Heart left ventricle (tissue), 16 donors: Measurements from ENCODE around the gene LEFTY2. TPM values are rescaled to one million over a fixed set of nuclear protein-coding genes. Genes with fewer than 3 reads are reported as not detected.

Experiments used
- ATAC-seq, 4 donors: fragments of 200-7000 bp; cut with Tn5 transposase; one replicate each; pipeline ENCODE4 v1.9.1; 2020 to 2022; ENCODE audit warnings: moderate library complexity in 4 of 4, mild to moderate bottlenecking in 3 of 4, moderate number of reproducible peaks in 1 of 4
- DNase-seq, 5 donors: peaks; one replicate each; pipeline ENCODE4 v3.0.0-alpha.2; 2020
- H3K27ac ChIP-seq, 12 donors: fragments of 200-600 bp; sonication (generic) in 4 of 12; one replicate each; pipeline versions ENCODE4 v1.5.0 to v1.8.0; 2016 to 2022; ENCODE audit warnings: mild to moderate bottlenecking in 2 of 12
- H3K27me3 ChIP-seq, 9 donors: fragments of 200-600 bp; sonication (generic) in 2 of 9; one replicate each; pipeline versions ENCODE4 v1.5.1 to v1.8.0; 2016 to 2022; ENCODE audit warnings: mild to moderate bottlenecking in 3 of 9
- H3K36me3 ChIP-seq, 9 donors: fragments of 200-600 bp; sonication (generic) in 2 of 9; one replicate each; pipeline versions ENCODE4 v1.5.0 to v1.8.0; 2018 to 2022; ENCODE audit warnings: mild to moderate bottlenecking in 2 of 9
- H3K4me1 ChIP-seq, 12 donors: fragments of 200-600 bp; sonication (generic) in 4 of 12; one replicate each; pipeline versions ENCODE4 v1.5.0 to v1.8.0; 2016 to 2022; ENCODE audit warnings: mild to moderate bottlenecking in 3 of 12
- H3K4me3 ChIP-seq, 12 donors: fragments of 200-600 bp; sonication (generic) in 4 of 12; one replicate each; pipeline versions ENCODE4 v1.5.0 to v1.8.0; 2017 to 2022; ENCODE audit warnings: mild to moderate bottlenecking in 9 of 12, moderate library complexity in 4 of 12
- H3K9me3 ChIP-seq, 12 donors: fragments of 200-600 bp; sonication (generic) in 4 of 12; one replicate each; pipeline versions ENCODE4 v1.5.0 to v1.8.0; 2016 to 2022; ENCODE audit warnings: mild to moderate bottlenecking in 1 of 12
- POLR2A ChIP-seq, 2 donors: fragments of 450-650 bp; IDR thresholded peaks; one replicate each; pipeline ENCODE4 v1.6.1; 2017; ENCODE audit warnings: antibody characterized with exemption in 2 of 2, mild to moderate bottlenecking in 2 of 2, moderate library complexity in 2 of 2
- WGBS, 4 donors: extraction: QIAGEN DNeasy Blood & Tissue Kit in 2 of 4; methylation state at CpG; one replicate each; pipeline versions ENCODE4 v1.1.5 to v1.1.7; 2013 to 2018; 5-methylcytosine and 5-hydroxymethylcytosine counted together
- intact Hi-C, 10 donors: fragments of 100-400 bp; cut with DNase I; formaldehyde crosslinking; loops; one replicate each; pipeline versions ENCODE4 v1.11.1 to v1.14.2; 2022
- polyA plus RNA-seq, 2 donors: library from polyadenylated mRNA; stranded (reverse); fragments of 200-250 nt; gene quantifications; one replicate each; pipeline ENCODE4 v1.2.3, GENCODE V29; 2013
- total RNA-seq, 9 donors: library from RNA; depleted of rRNA in 2 of 9; stranded (reverse); fragments of >200 nt in 2 of 9; fragmentation: NEBNext Ultra II Directional in 3 of 9; extraction: Animal tissue kit (Norgen Biotek cat#: 25700) in 3 of 9; gene quantifications; one replicate each; pipeline versions ENCODE4 v1.1.0 to v1.2.4, GENCODE V29; 2016 to 2023
- TF ChIP-seq, protein P1 (sequence below), 12 donors: fragments of 200-600 bp; sonication (generic) in 4 of 12; IDR thresholded peaks; one replicate each; pipeline versions ENCODE4 v1.5.0 to v1.8.0; 2018 to 2022; ENCODE audit warnings: antibody characterized with exemption in 12 of 12, mild to moderate bottlenecking in 5 of 12
- donor health status: ischemic (EF 13 %, LVEDD 7.1; RV severe dilation, severe dysfunction).
- donor health status: healthy with polysubstance abuse.
- donor health status: DM: no; HTN: yes; CAD: no.
- donor health status: DM: no; HTN: no; CAD: no.
- donor health status: ischemic (EF 25% LVEDD 6.9; RV normal size, moderate dysfunction).
- donor health status: ischemic (EF 25% LVEDD 5.7; RV mildly dilated, moderate dysfunction).
- donor health status: healthy.
- donor health status: DM: yes; HTN: yes; CAD: no.
- donor health status: ischemic (EF 35%, LVEDD 5.7; RV mildly dilated, moderate dysfunction).
- donor health status: nonischemic (EF 11% LVEDD 7.7; RV severe dilation, severe dysfunction).
- donor health status: DM: yes; HTN: yes; CAD: no.
- donor health status: PGD.
- donor health status: ischemic (EF 29% LVEDD 5.4; RV normal size, mild dysfunction).
- donor health status: nonischemic (EF 23%, LVEDD 6.1; RV moderate dilation, normal function).

Gene LEFTY2
- total and polyA plus RNA-seq, 11 donors, result 0.11 to 1.8 (median 0.29) TPM; not detected in 1

DNA sequence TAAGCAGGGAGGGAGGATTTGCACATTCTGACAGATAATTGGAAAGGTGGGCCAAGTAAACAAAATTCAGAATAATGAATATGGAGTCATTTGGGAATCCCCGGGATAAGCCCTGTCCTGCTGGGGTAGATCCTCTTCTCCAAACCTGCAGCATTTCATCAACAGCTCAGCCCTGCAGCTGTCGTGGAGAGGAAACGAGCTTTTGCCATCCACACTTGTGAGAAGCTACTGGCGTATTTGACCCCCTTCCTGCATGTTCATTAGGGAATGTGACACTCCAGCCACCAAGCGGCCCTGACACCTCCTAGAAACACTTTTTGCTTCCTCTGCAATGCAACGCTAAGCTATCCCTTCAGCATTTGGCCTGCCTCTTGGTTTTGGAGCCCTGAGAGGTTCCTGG lies 8.0 kb upstream of the LEFTY2 start:
- Histone ChIP-seq H3K9me3 (no peaks in the 10 kb centered on the region), H3K4me3 (no peak overlapping the region), H3K4me1 (peaks cover 0 to 5% (median 0%) of the 10 kb centered on the region in 12 donors), H3K27ac (no peak overlapping the region), H3K36me3 (no peaks in the 10 kb centered on the region), H3K27me3 (peaks cover 0 to 3% (median 0%) of the 10 kb centered on the region in 9 donors)
- ATAC-seq (no peak), DNase-seq (no peak)
- TF ChIP-seq POLR2A (IDR thresholded peaks at IDR 0.05), result no peak
- TF ChIP-seq, protein P1, sequence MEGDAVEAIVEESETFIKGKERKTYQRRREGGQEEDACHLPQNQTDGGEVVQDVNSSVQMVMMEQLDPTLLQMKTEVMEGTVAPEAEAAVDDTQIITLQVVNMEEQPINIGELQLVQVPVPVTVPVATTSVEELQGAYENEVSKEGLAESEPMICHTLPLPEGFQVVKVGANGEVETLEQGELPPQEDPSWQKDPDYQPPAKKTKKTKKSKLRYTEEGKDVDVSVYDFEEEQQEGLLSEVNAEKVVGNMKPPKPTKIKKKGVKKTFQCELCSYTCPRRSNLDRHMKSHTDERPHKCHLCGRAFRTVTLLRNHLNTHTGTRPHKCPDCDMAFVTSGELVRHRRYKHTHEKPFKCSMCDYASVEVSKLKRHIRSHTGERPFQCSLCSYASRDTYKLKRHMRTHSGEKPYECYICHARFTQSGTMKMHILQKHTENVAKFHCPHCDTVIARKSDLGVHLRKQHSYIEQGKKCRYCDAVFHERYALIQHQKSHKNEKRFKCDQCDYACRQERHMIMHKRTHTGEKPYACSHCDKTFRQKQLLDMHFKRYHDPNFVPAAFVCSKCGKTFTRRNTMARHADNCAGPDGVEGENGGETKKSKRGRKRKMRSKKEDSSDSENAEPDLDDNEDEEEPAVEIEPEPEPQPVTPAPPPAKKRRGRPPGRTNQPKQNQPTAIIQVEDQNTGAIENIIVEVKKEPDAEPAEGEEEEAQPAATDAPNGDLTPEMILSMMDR (IDR thresholded peaks at IDR 0.05), result no peak
- 48 to 57% (median 52%) methylated on average over 6 of the region's 6 CpGs for WGBS, 4 donors
- intact Hi-C loops, result no loop called here

DNA sequence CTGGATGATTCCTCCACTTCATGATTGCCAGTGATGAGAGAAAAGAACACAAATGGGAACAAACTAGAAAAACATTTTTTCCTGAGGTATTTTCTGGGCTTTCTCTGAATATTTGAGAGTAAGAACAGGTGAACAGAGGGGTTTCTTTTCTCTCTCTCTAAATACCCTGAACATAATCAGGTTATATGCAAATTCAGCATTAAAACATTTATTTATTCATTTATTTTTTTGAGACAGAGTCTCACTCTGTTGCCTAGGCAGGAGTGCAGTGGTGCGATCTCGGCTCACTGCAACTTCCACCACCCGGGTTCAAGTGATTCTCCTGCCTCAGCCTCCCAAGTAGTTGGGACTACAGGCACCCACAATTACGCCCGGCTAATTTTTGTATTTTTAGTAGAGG lies 5.8 kb upstream of the LEFTY2 start:
- intact Hi-C loops, result no loop called here
- no peak overlapping the region for H3K4me3 ChIP-seq
- ATAC-seq, result no peak
- H3K4me1 ChIP-seq, result peaks cover under 1 to 20% (median 9%) of the 10 kb centered on the region in 12 donors
- no peaks in the 10 kb centered on the region for H3K36me3 ChIP-seq
- H3K27me3 ChIP-seq, result peaks cover 0 to 3% (median 0%) of the 10 kb centered on the region in 9 donors
- WGBS, 4 donors, result 90 to 96% (median 95%) methylated on average over 5 of the region's 5 CpGs
- TF ChIP-seq, protein P1 (IDR thresholded peaks at IDR 0.05), result no peak
- TF ChIP-seq POLR2A (IDR thresholded peaks at IDR 0.05), result no peak
- no peak for DNase-seq
- no peaks in the 10 kb centered on the region for H3K9me3 ChIP-seq
- H3K27ac ChIP-seq, result no peak overlapping the region

DNA sequence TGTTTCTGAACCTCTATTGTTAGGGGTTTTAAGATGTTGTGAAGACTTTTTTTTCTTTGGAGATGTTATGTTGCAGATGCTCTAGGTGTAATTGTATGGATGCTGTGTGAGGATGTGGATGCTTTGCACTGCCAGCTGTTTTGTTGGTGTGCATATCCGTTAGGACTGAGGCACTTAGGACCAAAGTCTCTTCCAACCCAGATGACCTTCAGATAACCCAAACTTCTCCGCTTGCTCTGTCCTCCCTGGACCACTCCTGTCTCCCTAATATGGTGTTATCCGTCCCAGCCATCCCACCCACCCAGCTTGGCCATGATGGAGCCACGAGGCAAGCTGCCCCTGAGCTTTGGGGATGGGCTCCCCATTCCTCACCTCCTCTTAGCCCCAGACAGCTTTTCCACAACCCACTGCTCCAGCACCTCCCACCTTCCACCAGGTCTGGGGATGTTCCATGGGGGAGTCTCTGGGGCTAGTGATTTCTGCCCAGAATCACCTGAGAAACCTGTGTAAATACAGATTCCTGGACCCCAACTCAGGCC lies 5.1 kb upstream of the LEFTY2 start:
- Histone ChIP-seq H3K27ac (no peak overlapping the region), H3K9me3 (no peaks in the 10 kb centered on the region), H3K27me3 (no peaks in the 10 kb centered on the region), H3K36me3 (no peaks in the 10 kb centered on the region), H3K4me3 (no peak overlapping the region), H3K4me1 (peaks cover 7 to 27% (median 15%) of the 10 kb centered on the region in 12 donors)
- intact Hi-C loops, result no loop called here
- TF ChIP-seq, protein P1 (IDR thresholded peaks at IDR 0.05), result no peak
- TF ChIP-seq POLR2A (IDR thresholded peaks at IDR 0.05), result no peak
- ATAC-seq (no peak), DNase-seq (no peak)
- 81 to 87% (median 82%) methylated on average over 4 of the region's 4 CpGs for WGBS, 4 donors

DNA sequence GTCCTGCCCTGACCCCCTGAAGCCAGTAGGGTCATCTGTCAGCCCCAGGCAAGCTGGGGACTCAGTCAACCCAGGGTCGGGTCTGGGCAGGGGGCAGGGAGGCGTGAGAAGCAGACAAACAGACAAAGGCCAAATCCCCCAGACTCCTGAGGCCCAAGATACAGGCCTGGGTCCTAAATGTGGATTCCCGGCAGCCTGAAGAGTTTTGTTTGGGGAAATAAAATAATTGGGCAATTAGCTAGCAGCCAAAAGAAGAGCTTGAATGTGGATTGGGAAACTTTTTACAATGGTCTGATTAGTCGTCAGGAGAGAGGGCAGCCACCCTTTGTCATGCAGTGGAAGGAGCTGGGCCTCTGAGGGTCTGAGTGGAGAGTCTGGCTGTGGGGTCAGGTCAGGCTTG lies 4.5 kb upstream of the LEFTY2 start:
- Histone ChIP-seq H3K9me3 (no peaks in the 10 kb centered on the region), H3K27ac (no peak overlapping the region), H3K27me3 (no peaks in the 10 kb centered on the region), H3K36me3 (no peaks in the 10 kb centered on the region), H3K4me1 (peaks cover 13 to 32% (median 21%) of the 10 kb centered on the region in 12 donors), H3K4me3 (no peak overlapping the region)
- 85 to 94% (median 89%) methylated on average over 4 of the region's 4 CpGs for WGBS, 4 donors
- intact Hi-C loops, result no loop called here
- DNase-seq (no peak), ATAC-seq (no peak)
- TF ChIP-seq, protein P1 (IDR thresholded peaks at IDR 0.05), result no peak
- TF ChIP-seq POLR2A (IDR thresholded peaks at IDR 0.05), result no peak
